Activated CD8-positive, alpha-beta memory T cell treated with anti-CD3 and anti-CD28 coated beads for 24 hours (primary cell): Measurements from ENCODE around the gene ITPKC.
"Not testable (repeated sequence)": the region's sequence is repeated elsewhere in the genome, so short reads cannot be mapped to it uniquely, and the experiment has no call there.

ENCODE experiments used
- DNase-seq: peaks from one replicate; pipeline ENCODE4 v3.0.0-alpha.2; 2020

The ITPKC gene

DNA sequence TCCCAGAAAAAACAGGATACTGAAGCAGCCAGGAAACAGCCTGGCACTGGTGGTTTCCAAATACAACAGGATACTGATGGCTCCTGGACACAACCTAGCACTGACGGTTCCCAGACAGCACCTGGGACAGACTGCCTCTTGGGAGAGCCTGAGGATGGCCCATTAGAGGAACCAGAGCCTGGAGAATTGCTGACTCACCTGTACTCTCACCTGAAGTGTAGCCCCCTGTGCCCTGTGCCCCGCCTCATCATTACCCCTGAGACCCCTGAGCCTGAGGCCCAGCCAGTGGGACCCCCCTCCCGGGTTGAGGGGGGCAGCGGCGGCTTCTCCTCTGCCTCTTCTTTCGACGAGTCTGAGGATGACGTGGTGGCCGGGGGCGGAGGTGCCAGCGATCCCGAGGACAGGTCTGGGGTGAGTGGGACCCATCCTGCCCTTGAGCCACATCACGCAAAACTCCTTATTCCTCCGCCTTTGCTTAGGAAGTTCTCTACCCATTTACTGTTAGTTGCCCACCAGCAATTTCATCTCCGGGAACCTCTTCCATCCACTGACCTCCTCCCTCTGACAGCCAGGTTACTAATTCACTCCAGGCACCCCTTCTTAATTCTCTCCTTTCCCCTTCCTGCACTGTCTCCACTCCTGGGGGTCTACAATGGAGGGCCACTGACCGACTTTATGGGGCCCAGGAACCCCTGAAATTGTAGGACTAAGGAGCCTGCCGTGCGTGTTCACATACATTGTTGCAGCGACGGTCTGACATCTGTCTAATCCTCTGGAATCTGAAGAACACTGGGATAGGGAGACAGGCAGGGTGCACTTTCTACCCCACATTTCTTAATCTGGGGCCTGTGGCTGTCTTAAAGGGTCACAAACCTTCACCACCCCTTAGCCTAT is 1.2 kb downstream of the ITPKC start:
- no peak for DNase-seq

DNA sequence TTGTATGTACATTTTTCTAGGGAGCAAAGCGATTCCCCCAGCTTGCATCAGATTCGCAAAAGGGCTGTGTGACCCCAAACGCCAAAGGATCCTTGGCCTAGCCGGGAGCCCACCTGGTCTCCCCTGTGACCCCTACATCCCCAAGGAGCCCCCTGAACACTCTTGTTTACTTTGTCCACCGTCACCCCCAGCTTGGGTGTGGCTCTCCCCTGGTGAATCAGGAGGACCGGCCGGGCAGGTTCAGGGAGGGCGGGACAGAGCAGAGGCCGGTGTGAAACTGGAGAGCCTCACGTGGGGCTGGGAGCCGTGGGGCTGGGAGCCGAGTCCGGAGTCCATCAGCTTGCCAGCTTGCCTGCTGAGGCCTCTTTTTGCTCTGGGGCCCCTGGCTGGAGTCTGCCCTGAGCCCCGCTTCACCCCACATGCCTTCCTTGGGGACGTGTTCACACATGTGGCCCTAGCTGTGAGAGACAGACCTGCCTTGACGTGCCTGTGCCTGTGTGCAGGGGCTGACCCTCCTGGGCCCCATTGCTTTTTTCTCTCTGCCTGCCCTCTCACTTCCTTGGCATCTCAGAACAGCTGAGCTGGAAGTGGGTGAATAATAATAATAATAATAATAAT is 2.0 kb downstream of the ITPKC start:
- DNase-seq, result no peak

DNA sequence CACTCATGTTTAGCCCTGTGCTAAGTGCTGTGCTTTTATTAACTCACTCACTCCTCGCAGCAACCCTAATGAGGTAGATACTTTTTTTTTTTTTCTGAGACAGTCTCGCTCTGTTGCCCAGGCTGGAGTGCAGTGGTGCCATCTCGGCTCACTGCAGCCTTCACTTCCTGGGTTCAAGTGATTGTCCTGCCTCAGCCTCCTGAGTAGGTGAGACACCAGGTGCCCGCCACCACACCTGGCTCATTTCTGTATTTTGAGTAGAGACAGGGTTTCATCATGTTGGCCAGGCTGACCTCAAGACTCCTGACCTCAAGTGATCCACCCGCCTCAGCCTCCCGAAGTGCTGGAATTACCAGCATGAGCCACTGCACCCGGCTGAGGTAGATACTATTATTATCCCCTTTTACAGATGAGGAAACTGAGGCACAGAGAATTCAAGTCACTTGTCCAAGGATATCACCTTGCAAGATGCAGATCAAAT is 2.5 kb downstream of the ITPKC start:
- DNase-seq, result no peak

DNA sequence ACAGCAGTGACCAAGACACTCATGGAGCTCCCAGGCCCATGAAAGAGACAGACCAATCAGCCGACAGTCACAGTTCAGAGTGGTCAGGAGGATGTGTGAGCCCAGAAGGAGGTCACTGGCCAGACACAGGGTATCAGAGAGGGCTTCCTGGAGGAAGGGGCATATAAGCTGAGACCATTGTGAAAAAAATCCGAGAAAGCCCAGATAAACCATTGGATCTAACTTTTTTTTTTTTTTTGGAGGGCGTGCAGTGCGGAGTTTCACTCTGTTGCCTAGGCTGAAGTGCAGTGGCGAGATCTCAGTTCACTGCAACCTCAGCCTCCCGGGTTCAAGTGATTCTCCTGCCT is 4.2 kb downstream of the ITPKC start:
- DNase-seq, result no peak

DNA sequence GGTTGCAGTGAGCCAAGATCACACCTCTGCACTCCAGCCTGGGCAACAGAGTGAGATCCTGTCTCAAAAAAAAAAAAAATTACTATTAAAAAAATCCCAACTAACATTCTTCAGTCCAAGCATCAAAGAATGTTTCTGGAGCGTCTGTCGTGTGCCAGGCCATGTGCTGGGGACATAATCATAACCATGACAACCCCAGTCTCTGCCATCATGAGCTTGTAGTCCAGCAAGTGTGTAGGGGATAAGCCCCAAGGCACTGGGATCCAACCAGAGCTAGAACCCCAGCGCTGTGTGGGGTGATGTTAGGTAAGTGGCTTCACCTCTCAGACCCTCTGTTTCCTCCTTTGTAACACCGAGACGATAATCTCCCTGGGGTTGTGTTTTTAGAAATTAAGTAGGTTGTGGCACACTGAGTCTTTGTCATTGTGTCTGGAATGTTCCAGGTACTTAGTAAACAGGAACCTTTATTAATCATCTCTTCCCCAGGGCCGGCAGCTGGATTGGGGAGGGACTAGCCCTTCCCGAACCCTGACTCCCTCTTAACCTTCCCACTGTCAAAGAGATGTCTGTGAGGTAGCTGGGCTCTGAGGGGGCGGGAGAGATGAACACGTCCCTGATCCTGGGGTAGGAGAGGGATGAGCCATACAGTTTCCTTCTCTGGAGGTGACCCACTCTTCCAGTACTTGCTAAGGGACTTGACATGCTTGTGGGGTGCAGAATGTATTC is 5.2 kb downstream of the ITPKC start:
- DNase-seq, result no peak

DNA sequence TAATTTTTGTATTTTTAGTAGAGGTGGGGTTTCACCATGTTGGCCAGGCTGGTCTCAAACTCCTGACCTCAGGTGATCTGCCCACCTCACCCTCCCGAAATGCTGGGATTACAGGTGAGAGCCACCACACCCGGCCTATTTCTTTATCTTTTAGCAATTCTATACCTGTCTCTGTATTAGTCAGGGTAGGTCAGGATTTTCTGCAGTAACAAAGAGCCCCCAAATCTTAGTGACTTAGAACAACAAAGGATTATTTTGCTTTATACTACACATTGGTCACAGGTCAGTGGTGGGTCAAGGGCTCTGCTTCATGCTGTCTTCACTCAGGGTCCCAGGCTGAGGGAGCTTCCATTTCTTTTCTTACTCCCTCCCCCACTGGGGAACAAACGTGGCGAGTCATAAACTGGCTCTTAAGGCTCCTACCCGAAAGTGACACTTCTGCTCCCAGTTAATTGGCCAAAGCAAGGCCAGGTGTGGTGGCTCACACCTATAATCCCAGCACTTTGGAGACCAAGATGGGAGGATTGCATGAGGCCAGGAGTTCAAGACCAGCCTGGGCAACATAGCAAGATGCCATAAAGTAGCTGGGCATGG is 6.8 kb downstream of the ITPKC start:
- DNase-seq, result no peak

DNA sequence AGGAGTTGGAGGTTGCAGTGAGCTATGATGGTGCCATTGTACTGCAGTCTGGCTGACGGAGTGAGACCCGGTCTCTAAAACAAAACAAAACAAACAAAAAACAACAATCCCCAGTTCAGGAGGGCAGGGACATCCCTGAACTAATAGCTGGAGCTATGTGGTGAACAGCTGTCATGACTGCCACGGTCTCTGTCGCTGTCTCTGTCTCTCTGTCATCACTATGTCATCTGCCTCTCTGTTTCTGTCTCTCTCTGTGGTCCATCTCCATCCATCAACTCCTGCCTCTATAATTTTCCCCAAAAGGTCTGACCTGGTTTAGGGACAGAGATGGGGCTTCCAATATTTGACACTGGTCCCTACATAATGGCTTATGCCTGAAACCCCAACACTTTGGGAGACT is 7.4 kb downstream of the ITPKC start:
- DNase-seq, result no peak

DNA sequence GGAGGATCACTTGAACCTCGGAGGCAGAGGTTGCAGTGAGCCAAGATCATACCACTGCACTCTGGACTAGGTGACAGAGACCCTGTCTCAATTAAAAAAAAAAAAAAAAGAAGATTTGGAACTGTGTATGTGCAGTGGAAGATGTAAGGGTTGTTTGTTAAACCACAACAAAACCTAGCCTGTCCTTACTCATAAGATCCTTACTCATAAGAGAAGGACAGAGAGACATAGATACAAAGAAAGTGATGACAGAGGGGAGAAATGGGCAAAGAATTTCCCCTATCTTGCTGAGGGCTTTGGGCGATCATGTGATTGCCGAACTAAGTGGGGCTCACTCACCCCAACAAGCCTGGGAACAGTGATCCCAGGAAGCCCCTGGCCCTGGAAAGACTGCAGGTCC is 7.9 kb downstream of the ITPKC start:
- DNase-seq, result no peak

DNA sequence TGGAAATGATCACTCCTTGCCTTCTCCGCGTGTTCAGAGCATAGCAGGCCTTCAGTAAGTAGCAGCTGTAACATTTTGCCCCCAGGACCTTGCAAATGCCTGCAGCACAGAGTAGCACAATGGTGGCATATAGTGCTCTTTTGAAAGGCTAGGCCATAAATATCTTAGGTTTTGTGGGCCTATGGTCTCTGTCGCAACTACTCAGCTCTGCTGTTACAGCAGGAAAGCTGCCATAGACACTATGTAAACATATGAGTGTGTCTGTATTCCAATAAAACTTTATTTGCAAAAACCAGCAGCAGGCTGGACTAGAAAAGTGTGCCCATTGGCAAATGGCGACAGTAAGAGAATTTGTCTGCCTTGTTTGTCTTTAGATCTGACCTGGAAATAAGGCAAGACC is 9.4 kb downstream of the ITPKC start:
- no peak for DNase-seq

DNA sequence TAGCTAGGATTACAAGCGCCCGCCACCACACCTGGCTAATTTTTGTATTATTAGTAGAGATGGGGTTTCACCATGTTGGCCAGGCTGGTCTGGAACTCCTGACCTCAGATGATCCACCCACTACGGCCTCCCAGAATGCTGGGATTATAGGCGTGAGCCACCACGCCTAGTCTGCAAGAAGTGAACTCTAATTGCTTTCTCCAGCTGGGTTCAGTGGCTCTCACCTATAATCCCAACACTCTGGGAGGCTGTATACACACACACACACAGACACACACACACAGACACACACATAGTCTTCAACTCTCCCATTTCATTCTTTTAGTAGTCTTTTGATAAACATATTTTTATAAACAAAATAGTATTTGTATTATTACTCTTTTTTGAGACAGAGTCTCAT is 13.2 kb downstream of the ITPKC start:
- not testable (repeated sequence) for DNase-seq

DNA sequence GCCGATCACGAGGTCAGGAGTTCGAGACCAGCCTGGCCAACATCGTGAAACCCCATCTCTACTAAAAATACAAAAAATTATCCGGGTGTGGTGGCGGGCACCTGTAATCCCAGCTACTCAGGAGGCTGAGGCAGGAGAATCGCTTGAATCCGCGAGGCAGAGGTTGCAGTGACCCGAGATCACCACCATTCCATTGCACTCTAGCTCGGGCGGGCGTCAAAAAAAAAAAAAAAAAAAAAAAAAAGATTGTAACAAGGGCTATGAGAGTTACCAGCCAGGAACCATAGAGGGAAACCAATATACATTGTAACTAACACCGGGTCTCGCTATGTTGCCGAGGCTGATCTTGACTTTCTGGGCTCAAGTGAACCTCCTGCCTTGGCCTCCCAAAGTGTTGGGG is 15.4 kb downstream of the ITPKC start:
- not testable (repeated sequence) for DNase-seq

DNA sequence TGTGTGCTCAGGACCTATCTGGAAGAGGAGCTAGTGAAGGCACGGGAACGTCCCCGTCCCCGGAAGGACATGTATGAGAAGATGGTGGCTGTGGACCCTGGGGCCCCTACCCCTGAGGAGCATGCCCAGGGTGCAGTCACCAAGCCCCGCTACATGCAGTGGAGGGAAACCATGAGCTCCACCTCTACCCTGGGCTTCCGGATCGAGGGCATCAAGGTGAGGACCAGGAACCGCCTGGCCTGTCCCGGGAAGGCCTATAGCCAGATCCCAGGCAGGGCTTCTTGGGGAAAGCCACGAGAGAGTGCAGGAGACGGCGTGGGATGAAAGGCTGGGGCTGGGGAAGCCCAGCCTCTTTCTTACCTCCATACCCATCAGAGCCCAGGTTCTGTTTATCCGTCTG is 16.2 kb downstream of the ITPKC start:
- no peak for DNase-seq

DNA sequence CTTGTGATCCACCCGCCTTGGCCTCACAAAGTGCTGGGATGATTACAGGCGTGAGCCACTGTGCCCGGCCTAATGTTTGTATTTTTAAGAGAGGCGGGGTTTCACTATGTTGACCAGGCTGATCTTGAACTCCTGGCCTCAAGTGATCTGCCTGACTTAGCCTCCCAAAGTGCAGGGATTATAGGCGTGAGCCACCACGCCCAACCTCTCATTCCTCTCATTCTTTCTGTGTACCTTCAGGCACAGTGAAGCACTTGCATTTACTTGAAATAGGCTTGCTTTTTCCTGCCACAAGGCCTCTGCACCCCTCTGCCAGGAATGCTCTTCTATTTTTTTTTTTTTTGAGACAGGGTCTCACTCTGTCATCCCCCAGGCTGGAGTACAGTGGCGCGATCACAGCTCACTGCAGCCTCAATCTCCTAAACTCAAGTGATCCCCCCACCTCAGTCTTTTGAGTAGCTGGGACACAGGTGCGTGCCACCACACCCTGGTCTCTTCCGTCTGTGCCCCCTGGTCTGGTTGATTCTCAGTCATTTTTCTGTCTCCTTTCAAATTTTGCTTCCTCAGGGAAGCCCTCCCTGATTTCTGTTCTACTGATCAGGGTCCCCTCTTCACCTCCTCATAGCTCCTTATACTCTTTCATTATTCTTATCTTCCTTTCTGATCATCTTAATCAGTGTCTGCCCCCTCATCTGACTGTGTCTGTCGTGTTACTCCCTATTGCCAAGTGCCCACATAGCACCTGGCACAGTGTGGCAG is 18.3 kb downstream of the ITPKC start:
- DNase-seq, result no peak

DNA sequence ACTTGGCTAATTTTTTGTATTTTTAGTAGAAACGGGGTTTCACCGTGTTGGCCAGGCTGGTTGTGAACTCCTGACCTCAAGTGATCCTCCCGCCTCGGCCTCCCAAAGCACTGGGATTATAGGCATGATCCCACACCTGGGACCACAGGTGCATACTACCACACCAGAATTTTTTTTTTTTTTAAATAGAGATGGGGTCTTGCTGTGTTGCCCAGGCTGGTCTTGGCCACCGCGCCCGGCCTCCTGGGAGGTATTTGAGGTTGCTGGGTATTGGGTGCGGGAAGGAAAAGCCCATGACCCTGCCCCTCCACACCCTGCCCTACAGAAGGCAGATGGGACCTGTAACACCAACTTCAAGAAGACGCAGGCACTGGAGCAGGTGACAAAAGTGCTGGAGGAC is 19.7 kb downstream of the ITPKC start:
- DNase-seq, result no peak

DNA sequence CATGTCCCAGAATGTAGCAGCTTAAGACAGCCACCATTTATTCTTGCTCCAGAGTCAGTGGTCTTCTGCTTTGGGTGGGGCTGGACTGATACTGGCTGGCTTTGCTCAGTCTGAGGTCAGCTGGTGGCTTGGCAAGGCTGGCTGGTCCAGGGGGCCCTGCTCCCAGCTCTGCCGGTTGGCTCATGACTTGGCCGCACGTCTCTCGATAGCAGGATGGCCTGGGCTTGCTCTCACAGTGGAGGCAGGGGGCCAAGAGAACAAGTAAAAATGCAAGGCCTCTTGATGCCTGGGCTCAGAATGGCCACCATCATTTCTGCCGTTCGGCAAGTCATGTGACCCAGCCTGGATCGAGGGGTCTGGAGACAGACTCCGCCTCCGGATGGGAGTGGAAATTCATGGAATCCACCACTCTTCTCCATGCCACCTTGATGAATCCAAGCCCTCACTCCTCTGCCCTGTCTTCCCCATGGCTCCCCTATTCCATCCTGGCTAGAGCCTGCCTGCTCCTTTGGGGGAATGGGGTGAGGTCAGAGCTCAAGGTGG is 20.3 kb downstream of the ITPKC start:
- DNase-seq, result no peak

DNA sequence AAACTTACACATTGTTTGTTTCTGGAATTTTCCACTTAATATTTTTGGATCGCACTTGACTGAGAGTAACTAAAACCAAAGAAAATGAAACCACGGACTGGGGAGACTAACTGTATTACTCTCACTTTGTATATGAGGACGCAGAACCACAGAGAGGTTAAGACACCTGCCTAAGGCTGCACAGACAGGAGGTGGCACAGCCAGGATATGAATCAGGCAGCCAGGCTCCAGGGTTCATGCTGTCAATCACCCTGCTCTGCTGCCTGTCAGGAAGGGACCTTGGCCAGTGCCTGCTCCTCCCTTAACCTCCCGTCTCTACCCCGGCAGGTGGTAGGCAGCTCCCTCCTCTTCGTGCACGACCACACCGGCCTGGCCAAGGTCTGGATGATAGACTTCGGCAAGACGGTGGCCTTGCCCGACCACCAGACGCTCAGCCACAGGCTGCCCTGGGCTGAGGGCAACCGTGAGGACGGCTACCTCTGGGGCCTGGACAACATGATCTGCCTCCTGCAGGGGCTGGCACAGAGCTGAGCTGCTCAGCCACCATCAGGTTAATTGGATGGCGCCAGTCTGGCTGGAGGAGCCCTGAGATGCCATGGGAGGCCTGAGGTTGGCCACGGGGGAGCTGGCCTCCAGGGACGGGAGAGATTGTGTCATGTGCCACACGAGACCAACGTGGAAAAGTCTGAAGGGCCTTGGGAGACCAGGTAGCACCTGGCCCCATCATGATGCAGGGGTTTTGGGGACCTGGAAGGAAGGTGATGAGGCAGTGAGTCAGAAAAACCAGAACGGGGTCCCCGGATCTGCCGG is 22.3 kb downstream of the ITPKC start:
- no peak for DNase-seq

DNA sequence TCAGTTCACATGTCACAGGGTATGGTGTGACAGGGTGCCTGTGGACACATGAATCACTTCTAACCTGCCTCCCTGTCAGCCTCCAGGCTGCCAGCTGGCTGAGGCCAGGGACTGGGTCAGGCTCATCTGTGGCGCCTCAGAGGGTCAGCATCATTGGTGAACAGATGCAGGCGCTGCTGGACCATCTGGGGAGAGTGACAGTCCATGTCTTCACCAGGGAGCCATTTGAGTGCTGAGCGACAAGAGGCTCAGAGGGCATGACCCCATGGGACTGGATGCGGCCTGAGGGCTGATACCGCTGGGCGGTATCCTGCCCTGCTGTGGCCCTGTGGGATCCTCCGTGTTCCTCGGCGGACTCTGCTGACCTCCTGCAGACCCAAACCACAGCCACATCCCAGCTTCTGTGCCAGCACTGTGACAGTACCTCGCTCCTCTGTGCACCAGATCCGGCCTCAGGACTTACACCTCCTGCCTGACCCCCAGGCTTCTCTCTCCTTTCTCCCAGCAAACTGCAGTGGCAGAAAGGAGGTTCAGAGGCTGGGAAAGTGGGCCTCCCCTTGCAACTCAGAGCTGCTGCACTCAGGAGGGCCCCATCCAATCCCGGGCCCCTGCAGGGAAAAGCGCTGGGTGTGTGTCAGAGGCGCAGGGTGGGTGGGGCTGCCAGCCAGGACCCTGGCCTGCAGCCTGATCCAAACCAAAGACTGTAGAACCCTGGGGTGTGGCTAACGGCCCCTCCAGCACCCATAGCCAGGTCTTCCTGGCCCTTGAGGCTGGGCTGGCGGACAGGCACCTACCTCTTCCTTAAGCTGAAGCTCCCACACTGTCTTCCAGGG is 23.2 kb downstream of the ITPKC start:
- no peak for DNase-seq

DNA sequence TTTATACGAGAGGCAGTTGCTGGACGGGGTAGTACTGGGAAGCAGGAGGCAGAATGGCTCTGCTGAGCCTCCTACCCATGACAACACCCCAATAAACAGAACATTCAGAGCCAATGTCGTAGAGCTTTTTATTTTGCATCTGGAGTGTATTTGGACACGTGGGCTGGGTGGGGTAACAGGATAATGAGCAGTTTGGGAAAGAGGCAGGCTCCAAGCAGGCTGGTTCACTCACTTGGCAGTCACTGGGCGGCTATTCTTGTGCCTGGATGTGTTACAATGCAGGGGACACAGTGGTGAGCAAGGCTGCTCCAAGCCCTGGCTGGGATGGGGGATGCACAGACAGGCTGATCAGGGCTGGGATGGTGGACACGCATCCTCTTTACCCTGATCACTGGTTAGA is 23.8 kb downstream of the ITPKC start:
- DNase-seq, result no peak

DNA sequence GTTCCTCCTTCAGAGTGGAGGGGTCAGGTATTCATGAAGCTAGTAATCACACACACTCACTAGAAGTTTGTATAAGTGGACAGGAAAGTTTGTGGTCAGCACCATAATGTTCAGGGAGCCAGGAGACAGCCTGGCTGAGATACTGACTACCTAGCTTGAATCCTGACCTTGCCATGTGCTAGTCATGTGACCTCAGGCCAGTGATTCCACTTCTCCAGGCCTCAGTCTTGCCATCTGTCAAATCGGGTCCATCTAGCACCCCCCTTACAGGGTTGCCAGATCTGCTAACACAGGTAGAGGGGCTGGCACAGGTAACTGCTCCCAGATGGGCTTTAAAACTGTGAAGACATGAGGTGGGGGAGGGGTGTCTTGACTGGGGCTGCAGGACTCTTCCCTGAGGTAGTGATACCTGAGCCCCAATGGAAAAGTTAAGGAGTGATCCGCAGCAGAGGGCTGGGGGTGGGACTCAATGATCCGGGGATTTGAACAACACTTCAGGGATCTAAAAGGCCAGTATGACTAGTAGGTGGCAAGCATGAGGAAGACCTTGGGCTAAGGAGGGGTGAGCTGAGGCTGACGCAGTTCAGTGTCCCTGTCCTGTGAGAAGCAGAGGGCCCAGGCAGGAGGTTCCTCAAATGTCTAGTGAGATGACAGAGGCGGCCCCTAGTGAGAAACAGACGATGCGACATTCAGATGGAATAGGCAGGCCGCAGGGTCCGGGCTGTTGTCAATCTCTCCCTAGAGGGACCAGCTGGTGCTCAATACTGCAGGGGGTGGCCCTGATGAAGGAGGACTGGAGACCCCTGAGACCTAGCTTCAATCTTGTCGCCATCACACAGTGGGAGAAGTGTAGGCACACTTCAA is 24.8 kb downstream of the ITPKC start:
- DNase-seq, result no peak

DNA sequence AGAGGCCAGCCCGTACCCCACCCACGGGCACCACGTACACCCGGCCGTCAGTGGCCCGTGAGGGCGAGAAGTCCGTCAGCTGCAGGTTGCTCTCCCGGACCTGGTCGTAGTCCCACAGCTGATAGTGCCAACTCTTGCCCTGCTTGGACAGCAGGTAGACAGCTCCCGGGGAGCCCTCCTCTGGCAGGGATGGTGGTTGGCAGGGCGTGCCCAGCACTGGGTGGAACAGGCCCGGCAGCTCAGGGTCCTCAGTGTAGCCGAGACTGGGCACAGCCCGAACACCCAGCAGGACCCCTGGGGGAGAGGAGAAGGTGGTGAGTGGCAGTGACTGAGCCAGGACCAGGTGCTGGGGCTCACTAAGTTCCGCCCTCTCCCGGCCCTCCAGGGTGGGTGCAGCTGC is 25.6 kb downstream of the ITPKC start:
- DNase-seq, result no peak
